Osteoblast (primary cell): ENCODE results near the gene MERTK. TPM values are rescaled to one million over a fixed set of nuclear protein-coding genes. Genes with fewer than 3 reads are reported as not detected.

Experiments used
- DNase-seq: peaks from one replicate; pipeline ENCODE4 v3.0.0; 2011; ENCODE audit warnings: low spot score, mixed read lengths; ENCODE audit not compliant: insufficient read length; ENCODE audit errors: missing footprints
- H2AFZ ChIP-seq: 2 replicates; pipeline ENCODE4 v1.6.0; 2011; ENCODE audit warnings: mild to moderate bottlenecking, low read length
- H3K27ac ChIP-seq: 2 replicates; pipeline ENCODE4 v1.5.1; 2011; ENCODE audit warnings: mild to moderate bottlenecking, low read depth, low read length, moderate library complexity
- H3K27me3 ChIP-seq: 2 replicates; pipeline ENCODE4 v1.6.0; 2012; ENCODE audit warnings: mild to moderate bottlenecking, control low read depth, inconsistent platforms, low read length, moderate library complexity; ENCODE audit not compliant: insufficient read depth
- H3K36me3 ChIP-seq: 2 replicates; pipeline ENCODE4 v1.5.1; 2011; ENCODE audit warnings: mild to moderate bottlenecking, low read length, control low read depth, moderate library complexity; ENCODE audit not compliant: insufficient read depth
- H3K4me1 ChIP-seq: 2 replicates; pipeline ENCODE4 v1.5.1; 2011; ENCODE audit warnings: mild to moderate bottlenecking, low read length, control low read depth, moderate library complexity; ENCODE audit not compliant: insufficient read depth
- H3K4me2 ChIP-seq: 2 replicates; pipeline ENCODE4 v1.6.0; 2011; ENCODE audit warnings: mild to moderate bottlenecking, low read length; ENCODE audit not compliant: insufficient read depth
- H3K4me3 ChIP-seq: fragments of 200-600 bp; sonication (generic); 3 replicates; pipeline ENCODE4 v1.5.1; 2012; ENCODE audit warnings: mild to moderate bottlenecking, low read length, inconsistent platforms; ENCODE audit not compliant: insufficient read depth
- H3K79me2 ChIP-seq: 2 replicates; pipeline ENCODE4 v1.6.0; 2012; ENCODE audit warnings: mild to moderate bottlenecking, low read length, control low read depth, inconsistent platforms; ENCODE audit not compliant: insufficient read depth
- H3K9me3 ChIP-seq: 2 replicates; pipeline ENCODE4 v1.5.1; 2011; ENCODE audit warnings: low read depth, low read length, control low read depth
- H4K20me1 ChIP-seq: 2 replicates; pipeline ENCODE4 v1.6.0; 2012; ENCODE audit warnings: mild to moderate bottlenecking, low read length, control low read depth; ENCODE audit not compliant: insufficient read depth
- CTCF ChIP-seq: IDR thresholded peaks from 2 replicates; pipeline ENCODE4 v1.5.1; 2011; ENCODE audit warnings: mild to moderate bottlenecking, low read depth, low read length, moderate library complexity; ENCODE audit errors: extremely low read depth
- total RNA-seq: library from RNA; depleted of rRNA; stranded (reverse); fragments of >200 nt; gene quantifications from 2 replicates; pipeline ENCODE4 v1.2.3, GENCODE V29; 2012

Gene MERTK
- total RNA-seq, 1 donor: 0.72 TPM

DNA sequence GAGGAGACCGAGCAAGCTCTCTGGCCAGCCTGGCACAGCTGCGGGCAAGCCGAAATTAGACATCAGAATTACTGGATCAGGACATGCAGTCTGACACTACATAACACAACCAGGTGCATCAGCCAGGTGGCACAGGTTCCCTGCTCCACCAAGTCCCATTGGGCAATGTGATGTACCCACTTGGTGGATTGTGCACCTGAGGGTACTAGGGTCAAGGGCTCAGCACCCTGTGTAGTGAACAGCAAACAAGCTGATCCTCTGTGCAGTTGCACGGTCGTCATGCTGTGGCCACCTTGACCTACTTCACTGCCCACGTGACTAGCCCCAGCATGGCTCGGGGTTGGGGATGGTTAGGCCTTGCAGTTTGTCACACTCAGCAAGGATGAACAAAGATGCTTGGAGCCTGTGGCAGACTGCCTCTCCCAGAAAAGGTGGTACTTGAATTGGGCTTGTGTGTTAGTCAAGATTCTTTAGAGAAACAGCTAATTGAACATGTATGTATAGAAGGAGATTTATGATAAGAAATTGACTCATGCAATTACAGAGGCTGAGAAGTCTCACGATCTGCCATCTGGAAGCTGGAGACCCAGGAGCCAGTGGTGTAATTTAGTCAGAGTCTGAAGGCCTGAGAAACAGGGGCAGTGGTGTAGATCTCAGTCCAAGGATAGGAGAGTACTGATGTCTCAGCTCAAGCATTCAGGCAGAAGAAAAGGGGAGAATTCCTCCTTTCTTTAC lies 85.2 kb downstream of the MERTK start:
- TF ChIP-seq CTCF: no peak
- no peak overlapping the region for H3K4me3 ChIP-seq
- H3K9me3 ChIP-seq: no peaks in the 10 kb centered on the region
- H3K4me1 ChIP-seq: no peaks in the 10 kb centered on the region
- H2AFZ ChIP-seq: no peak overlapping the region
- no peak for DNase-seq
- no peaks in the 10 kb centered on the region for H3K36me3 ChIP-seq
- H3K27me3 ChIP-seq: peaks cover 36% of the 10 kb centered on the region
- no peaks in the 10 kb centered on the region for H3K79me2 ChIP-seq
- H4K20me1 ChIP-seq: no peaks in the 10 kb centered on the region
- no peak overlapping the region for H3K4me2 ChIP-seq
- H3K27ac ChIP-seq: no peak overlapping the region

DNA sequence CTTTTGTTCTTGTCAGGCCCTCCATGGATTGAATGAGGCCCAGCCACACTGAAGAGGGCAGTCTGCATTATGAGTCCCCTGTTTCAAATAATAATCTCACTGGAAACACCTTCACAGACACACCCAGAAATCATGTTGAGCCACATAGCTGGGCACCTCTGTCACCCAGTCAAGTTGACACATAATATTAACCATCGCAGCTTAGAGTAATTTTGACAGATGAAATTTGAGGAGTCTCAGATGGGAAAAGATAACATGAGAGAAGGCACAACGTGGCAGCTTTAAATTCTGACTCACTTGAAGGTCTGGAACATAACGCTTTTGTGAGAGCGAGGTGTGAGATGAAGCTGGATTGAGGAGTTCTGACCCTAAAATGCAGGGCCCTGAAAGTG lies 85.8 kb downstream of the MERTK start:
- Histone ChIP-seq H2AFZ (no peak overlapping the region), H4K20me1 (no peaks in the 10 kb centered on the region), H3K4me3 (no peak overlapping the region), H3K4me2 (no peak overlapping the region), H3K79me2 (no peaks in the 10 kb centered on the region), H3K9me3 (no peaks in the 10 kb centered on the region), H3K4me1 (no peaks in the 10 kb centered on the region), H3K27me3 (peaks cover 32% of the 10 kb centered on the region), H3K36me3 (no peaks in the 10 kb centered on the region), H3K27ac (no peak overlapping the region)
- DNase-seq: no peak
- no peak for TF ChIP-seq CTCF

DNA sequence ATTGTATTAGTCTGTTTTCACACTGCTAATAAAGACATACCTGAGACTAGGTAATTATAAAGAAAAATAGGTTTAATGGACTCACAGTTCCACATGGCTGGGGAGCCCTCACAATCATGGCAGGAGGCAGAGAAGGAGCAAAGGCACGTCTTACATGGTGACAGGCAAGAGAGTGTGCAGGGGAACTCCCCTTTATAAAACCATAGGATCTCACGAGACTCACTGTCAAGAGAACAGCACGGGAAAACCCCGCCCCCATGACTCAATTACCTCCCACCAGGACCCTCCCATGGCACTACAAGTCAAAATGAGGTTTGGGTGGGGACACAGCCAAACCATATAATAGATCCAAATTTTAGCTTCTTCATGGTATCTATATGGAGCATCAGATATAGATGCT lies 87.1 kb downstream of the MERTK start:
- no peak overlapping the region for H2AFZ ChIP-seq
- no peak for TF ChIP-seq CTCF
- no peak for DNase-seq
- H3K27ac ChIP-seq: no peak overlapping the region
- no peaks in the 10 kb centered on the region for H3K9me3 ChIP-seq
- H3K4me3 ChIP-seq: no peak overlapping the region
- H3K79me2 ChIP-seq: no peaks in the 10 kb centered on the region
- no peaks in the 10 kb centered on the region for H3K36me3 ChIP-seq
- H3K4me2 ChIP-seq: no peak overlapping the region
- peaks cover 35% of the 10 kb centered on the region for H3K27me3 ChIP-seq
- H4K20me1 ChIP-seq: no peaks in the 10 kb centered on the region
- H3K4me1 ChIP-seq: no peaks in the 10 kb centered on the region

DNA sequence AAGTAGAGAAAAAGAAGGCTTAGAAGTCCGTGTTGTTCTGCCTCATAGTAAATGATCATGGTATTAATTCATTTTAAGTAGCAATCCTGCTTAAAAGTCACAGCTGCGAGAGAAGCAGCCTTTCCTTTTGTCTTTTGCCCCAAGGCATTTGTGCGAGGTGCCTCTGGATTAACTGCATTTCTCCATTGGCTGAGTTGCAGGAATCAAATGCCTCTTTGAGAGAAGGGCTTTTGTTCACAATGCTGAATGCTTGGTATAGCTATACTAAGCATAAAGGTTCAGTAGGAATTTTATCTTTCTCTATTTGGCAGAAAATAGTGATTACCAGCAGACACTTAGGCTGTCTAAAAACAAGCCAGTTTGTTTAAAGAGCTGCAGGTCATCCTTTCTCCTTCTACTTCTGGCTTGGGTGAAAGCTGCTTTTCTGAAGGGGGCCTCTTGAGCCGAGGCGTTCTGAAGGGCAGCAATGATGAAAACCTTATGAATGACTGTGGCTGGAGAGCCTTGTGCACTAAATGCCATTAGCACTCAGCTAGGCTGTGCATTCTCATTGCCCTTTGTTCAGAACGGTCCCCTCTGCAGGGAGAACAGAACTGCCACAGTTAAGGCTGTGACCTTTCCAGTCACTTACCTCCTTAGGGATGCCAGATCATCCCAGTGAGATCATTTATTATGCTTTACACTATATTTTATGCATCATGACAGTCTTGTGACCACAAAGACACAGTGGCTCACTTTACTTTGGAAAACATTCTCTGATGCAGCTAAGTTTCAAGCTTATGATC lies 87.9 kb downstream of the MERTK start:
- Histone ChIP-seq H4K20me1 (no peaks in the 10 kb centered on the region), H3K4me2 (no peak overlapping the region), H3K27me3 (peaks cover 35% of the 10 kb centered on the region), H3K4me3 (no peak overlapping the region), H2AFZ (no peak overlapping the region), H3K36me3 (no peaks in the 10 kb centered on the region), H3K9me3 (no peaks in the 10 kb centered on the region), H3K4me1 (no peaks in the 10 kb centered on the region), H3K27ac (no peak overlapping the region), H3K79me2 (no peaks in the 10 kb centered on the region)
- no peak for DNase-seq
- TF ChIP-seq CTCF: no peak
